SIG-M5 treated with dmso at 0.1 percent for 504 hours (cell line): ENCODE results near the gene MPHOSPH10.
"Not testable (repeated sequence)": the region's sequence is repeated elsewhere in the genome, so short reads cannot be mapped to it uniquely, and the experiment has no call there.

Source experiments
- DNase-seq: peaks from one replicate; lab custom pipeline; 2025; ENCODE audit not compliant: unreplicated experiment; lab: John Stamatoyannopoulos, UW

Gene MPHOSPH10

GRCh38 chr2:71122387-71123298 lies 7.8 kb upstream of the MPHOSPH10 start:
- no peak for DNase-seq

- no peak for DNase-seq
Measured at GRCh38 chr2:71125506-71126294, 4.7 kb upstream of the MPHOSPH10 start.

GRCh38 chr2:71126957-71127356 lies 3.5 kb upstream of the MPHOSPH10 start:
- no peak for DNase-seq

DNA sequence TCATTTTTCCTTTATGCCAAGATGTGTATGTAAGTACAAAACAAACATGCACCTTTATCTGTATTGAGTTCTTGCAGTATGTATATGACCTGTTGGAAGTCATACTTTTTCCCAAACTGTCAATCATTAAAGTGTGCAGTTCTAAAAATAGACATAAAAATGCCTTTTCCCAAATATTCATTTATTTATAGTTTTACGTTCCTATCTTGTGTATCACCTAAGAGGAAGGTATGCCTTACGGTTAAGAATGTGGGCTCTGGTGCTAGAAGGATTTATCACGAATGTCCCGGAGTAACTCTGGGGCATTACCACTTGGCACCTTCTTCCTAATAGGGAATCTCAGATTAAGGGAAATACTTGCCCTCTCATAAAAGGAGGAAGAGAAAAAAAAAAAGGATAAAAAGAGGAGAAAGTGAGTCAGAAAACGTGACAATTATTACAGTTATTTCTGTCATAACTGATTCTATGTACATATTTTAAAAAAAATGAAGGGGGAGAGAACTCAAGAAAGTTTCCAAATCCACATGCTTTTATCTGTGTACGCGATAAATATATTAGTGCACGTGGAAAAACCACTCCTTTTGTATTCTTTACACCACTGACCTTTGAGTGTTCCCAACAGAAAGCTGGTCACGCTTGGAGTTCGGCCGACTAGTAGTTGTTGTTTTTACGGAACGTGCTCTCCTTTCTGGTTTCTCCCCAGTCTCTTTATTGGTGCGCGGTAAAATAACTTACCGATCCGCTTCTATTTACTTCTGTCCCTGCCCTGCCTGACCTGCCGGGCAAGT lies 1.1 kb upstream of the MPHOSPH10 start:
- peak; percentile 66 for DNase-seq

GRCh38 chr2:71129902-71130151 lies 607 bp upstream of the MPHOSPH10 start:
- DNase-seq = no peak

DNA sequence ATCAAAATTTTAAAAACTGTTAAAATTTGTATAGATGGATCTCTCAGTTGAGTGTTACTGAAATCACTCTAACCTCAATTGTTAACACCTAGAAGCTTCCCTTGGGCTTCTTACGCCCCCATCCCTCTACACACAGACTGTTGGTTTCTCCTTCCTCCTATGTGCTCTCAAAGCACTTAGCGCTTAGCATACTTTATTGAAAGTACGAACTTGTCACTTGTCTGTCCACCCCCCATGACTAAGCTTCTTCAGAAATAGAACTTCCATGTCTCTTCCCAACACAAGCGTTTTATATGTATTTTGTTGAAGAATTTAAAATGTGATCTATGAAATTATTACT lies 441 bp downstream of the MPHOSPH10 start:
- peak; percentile 53 for DNase-seq

DNA sequence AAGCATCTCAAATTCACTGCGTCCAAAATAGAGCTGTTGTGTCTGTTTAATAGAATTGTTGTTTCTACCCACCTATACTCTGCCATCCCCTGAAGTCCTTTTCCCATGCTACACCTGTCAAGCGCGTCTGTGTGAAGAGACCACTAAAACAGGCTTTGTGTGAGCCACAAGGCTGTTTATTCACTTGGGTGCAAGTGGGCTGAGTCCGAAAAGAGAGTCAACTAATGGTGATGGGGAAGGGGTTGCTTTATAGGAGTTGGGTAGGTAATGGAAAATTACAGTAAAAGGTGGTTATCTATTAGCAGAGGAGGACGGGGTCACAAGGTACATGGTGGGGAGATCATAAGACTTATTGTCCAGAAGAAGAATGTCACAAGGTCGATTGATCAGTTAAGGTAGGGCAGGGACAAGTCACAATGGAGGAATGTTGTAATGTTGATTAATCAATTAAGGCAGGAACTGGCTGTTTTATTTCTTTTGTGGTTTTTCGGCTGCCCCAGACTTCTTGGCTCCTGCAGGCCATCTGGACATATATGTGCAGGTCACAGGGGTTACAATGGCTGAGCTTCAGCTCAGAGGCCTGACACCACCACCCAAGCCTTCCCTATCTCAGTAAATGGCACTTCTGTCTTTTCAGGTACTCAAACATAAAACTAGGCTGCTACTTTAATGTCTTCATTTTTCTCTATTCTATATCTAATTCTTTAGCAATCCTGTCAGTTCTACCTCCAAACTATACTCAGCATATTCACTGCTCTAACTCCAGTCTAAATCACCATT lies 1.1 kb downstream of the MPHOSPH10 start:
- not testable (repeated sequence) for DNase-seq

DNA sequence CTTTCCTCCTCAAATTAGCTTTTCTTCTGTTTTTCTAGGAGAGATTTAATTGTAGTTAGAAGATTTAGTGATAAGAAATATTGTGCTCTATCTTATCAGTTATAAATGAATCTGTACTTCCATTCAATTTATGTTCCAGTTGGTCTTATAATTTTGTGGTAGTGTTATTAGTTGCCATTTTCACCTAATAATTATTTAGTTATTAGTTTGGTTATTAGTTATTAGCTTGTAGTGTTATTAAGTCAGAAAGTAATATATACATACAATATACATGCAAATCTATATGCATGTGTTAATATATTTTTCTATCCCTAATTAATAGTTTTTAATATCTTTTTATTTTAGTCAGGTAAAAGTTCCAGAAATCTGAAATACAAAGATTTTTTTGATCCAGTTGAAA lies 3.2 kb downstream of the MPHOSPH10 start:
- no peak for DNase-seq

- no peak for DNase-seq
Measured at GRCh38 chr2:71136174-71136573, 5.7 kb downstream of the MPHOSPH10 start.

- no peak for DNase-seq
Measured at GRCh38 chr2:71143782-71144181, 13.3 kb downstream of the MPHOSPH10 start.

DNA sequence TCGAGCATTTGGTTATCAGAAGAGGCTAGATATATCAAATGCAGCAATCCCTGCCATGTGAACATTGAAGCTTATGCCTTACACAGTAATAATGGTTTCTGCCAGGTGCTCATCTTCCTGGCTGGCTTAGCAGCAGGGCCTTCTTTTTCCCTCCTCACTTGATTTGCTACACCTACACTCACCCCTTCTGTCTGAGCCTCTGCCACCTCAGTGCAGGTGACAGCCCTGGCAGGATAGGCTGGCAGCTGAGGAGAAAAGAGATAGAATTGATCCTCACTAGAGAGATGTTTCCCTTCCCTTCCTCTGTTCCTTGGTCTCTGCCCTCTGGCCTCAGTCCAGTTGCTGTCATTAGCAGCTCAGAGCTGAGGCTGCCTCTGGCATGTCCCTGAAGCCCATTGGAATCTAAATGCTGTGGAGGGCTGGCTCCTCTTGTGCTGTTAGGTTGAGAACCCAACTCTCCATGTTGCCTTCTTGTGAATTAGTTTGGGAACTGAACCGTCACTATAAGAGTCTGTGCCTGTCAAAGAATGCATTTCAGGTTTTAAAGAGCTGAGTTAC lies 18.2 kb downstream of the MPHOSPH10 start:
- no peak for DNase-seq

GRCh38 chr2:71150082-71150816 lies 19.8 kb downstream of the MPHOSPH10 start:
- DNase-seq = no peak

DNA sequence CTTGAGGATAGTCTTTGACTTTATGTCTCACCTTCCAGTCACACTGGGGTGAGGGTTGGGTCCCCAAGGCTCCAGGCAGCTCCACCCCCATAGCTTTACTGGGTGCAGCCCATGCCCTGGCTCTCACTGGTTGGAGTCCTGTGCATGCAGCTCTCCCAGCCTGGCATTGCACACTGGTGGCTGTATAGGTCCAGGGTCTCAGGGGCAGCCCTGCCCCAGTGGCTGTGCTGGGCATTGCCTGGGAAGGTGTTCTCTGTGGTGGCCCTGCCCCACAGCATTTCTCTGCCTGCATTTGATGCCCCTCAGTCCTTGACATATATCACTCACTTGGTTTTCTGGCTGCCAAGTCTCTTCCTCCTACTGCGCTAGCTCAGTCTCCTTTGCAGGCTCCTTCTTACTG lies 21.2 kb downstream of the MPHOSPH10 start:
- DNase-seq = no peak

GRCh38 chr2:71153585-71154224 lies 23.3 kb downstream of the MPHOSPH10 start:
- no peak for DNase-seq

- no peak for DNase-seq
Measured at GRCh38 chr2:71154279-71154678, 23.8 kb downstream of the MPHOSPH10 start.

GRCh38 chr2:71154798-71155197 lies 24.4 kb downstream of the MPHOSPH10 start:
- DNase-seq = peak; percentile 78

DNA sequence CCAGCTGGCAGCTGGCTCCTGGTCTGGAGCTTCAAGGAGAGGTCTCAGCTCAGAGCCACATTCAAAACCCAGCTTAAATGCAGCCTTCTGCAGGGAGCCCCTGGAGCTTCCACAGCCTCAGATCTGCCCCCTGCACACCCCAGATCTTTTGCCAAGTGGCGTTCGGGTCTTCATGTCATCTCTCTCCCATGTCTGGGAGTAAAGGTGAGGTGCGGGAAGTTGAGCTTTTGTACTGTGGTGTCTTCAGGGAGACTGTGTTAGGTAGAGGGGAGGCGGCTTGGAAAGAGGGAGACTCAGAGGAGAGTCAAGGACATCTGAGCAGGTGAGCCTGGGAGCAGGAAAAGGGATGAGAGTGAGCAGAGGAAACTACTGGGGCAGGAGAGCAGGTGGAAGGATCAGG lies 25.4 kb downstream of the MPHOSPH10 start:
- DNase-seq = no peak

GRCh38 chr2:71156573-71156972 lies 26.1 kb downstream of the MPHOSPH10 start:
- DNase-seq = no peak

DNA sequence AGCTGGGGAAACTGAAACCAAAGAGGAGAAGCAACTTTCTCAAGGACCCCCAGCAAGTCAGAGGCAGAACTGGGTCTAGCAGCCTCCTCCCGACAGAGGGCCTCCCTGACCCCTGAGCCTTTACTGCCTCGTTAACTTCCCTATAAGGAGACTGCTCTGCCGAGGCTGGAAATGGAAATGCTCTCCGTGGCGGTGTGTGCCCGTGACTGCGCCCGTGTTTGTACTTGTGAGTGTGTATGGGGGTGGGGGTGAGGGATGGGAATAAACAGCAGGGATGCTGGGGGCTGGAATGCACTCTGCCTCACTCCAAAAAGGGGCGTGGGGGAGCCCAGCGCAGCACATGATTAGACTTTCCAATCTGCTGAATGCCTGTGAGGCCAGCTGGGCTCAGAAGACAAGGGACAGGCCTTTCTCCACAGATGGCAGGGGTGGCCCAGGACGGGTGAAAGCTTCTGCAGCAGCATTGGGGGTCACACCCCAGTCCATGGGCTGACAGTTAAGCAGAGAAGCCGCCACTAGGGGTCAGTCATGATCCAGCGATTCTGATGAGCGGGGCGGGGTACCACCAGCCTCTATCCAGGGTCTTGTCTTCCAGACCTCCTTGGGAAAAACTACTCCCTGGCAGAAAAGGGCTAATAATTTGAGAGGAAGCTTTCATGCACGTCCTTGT lies 26.8 kb downstream of the MPHOSPH10 start:
- DNase-seq = peak; percentile 23
